ENCODE data around the gene HORMAD2.

Gene HORMAD2

DNA sequence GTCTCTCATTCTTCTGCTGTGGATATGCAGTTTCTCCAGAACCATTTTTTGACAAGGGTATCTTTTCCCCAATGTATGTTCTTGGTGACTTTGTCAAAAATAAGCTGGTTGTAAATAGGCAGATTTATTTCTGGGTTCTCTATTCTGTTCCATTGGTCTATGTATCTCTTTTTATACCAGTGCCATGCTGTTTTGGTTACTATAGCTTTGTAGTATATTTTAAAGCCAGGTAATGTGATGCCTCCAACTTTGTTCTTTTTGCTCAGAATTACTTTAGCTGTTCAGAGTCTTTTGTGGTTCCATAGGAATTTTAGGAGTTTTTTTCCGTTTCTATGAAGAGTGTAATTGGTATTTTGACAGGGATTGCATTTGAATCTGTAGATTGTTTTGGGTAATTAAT, 12.4 kb downstream of the HORMAD2 start (continued):
- TF ChIP-seq, protein P1, sequence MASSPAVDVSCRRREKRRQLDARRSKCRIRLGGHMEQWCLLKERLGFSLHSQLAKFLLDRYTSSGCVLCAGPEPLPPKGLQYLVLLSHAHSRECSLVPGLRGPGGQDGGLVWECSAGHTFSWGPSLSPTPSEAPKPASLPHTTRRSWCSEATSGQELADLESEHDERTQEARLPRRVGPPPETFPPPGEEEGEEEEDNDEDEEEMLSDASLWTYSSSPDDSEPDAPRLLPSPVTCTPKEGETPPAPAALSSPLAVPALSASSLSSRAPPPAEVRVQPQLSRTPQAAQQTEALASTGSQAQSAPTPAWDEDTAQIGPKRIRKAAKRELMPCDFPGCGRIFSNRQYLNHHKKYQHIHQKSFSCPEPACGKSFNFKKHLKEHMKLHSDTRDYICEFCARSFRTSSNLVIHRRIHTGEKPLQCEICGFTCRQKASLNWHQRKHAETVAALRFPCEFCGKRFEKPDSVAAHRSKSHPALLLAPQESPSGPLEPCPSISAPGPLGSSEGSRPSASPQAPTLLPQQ (tag by site-specific recombination; IDR thresholded peaks at IDR 0.05), result no peak
- TF ChIP-seq ZNF433 (tag by site-specific recombination; IDR thresholded peaks at IDR 0.05; ENCODE audit: low read depth) (no peak), ZNF830 (tag by site-specific recombination; IDR thresholded peaks at IDR 0.05; ENCODE audit: low read depth) (no peak), ZNF670 (tag by site-specific recombination; IDR thresholded peaks at IDR 0.05; ENCODE audit: low read depth) (no peak), ZNF843 (tag by site-specific recombination; IDR thresholded peaks at IDR 0.05) (no peak), ZNF223 (tag by site-specific recombination; IDR thresholded peaks at IDR 0.05) (no peak), ZSCAN30 (tag by site-specific recombination; IDR thresholded peaks at IDR 0.05) (no peak), ZNF549 (tag by site-specific recombination; IDR thresholded peaks at IDR 0.05) (no peak), ZSCAN23 (tag by site-specific recombination; IDR thresholded peaks at IDR 0.05) (no peak), ZNF791 (tag by site-specific recombination; IDR thresholded peaks at IDR 0.05) (no peak)
- TF ChIP-seq, protein P2, sequence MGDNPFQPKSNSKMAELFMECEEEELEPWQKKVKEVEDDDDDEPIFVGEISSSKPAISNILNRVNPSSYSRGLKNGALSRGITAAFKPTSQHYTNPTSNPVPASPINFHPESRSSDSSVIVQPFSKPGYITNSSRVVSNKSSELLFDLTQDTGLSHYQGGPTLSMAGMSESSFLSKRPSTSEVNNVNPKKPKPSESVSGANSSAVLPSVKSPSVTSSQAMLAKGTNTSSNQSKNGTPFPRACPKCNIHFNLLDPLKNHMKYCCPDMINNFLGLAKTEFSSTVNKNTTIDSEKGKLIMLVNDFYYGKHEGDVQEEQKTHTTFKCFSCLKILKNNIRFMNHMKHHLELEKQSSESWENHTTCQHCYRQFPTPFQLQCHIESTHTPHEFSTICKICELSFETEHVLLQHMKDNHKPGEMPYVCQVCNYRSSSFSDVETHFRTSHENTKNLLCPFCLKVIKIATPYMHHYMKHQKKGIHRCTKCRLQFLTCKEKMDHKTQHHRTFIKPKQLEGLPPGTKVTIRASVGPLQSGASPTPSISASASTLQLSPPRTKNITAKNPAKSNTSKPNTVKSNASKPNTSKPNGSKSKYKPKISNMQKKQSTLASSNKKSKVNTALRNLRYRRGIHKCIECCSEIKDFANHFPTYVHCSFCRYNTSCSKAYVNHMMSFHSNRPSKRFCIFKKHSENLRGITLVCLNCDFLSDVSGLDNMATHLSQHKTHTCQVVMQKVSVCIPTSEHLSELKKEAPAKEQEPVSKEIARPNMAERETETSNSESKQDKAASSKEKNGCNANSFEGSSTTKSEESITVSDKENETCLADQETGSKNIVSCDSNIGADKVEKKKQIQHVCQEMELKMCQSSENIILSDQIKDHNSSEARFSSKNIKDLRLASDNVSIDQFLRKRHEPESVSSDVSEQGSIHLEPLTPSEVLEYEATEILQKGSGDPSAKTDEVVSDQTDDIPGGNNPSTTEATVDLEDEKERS (tag by site-specific recombination; IDR thresholded peaks at IDR 0.05), result peak; percentile 90

DNA sequence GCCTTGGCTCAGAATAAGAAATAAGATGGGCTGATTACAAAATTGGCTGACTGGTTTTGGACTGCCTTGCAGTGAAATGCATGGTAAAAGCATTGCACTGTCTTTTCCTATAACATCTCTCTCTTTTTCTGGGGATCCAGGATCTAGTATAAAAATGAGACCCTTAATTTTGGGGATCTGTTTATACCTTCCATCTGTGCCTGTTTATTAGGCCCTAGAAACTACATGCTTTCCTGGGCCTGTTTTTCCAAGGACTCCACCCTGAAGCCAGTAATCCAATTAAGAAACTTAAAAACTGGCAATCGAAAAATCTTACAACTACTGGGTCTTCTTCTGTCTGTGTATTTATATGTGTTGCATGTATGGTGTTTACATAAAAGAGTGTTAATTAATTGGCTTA, 14.5 kb downstream of the HORMAD2 start:
- POLR2A ChIA-PET, result no interaction called here
- H3K4me1 ChIP-seq (ENCODE audit: control insufficient read depth, insufficient read depth, low read length), result no peaks in the 10 kb centered on the region
- TF ChIP-seq ZSCAN23 (tag by site-specific recombination; IDR thresholded peaks at IDR 0.05), result no peak
- no peak for TF ChIP-seq ZNF223 (tag by site-specific recombination; IDR thresholded peaks at IDR 0.05)
- TF ChIP-seq SETDB1 (IDR thresholded peaks at IDR 0.05; ENCODE audit: insufficient read length, low read length), result peak; percentile 99
- TF ChIP-seq MZF1 (tag by site-specific recombination; IDR thresholded peaks at IDR 0.05; ENCODE audit: borderline replicate concordance), result 0 out of 2 replicates have a peak, but pooled peaks have one; percentile 35
- peak; percentile 48; the same call in 1 of the 2 replicates for TF ChIP-seq TRIM28 (IDR thresholded peaks at IDR 0.05; ENCODE audit: borderline replicate concordance, low read length)
- H3K36me3 ChIP-seq (ENCODE audit: control insufficient read depth in 2 of 2, insufficient read depth in 1 of 2, low read length in 2 of 2), result no peaks in the 10 kb centered on the region
- H3K27ac ChIP-seq (ENCODE audit: extremely low read depth, low read depth, low read length), result no peak overlapping the region
- CTCF ChIA-PET, result no interaction called here
- no peaks in the 10 kb centered on the region for H3K9me3 ChIP-seq (ENCODE audit: control insufficient read depth, insufficient read depth, low read depth, low read length)
- no peak overlapping the region for H3K4me3 ChIP-seq (ENCODE audit: low read depth, low read length)

DNA sequence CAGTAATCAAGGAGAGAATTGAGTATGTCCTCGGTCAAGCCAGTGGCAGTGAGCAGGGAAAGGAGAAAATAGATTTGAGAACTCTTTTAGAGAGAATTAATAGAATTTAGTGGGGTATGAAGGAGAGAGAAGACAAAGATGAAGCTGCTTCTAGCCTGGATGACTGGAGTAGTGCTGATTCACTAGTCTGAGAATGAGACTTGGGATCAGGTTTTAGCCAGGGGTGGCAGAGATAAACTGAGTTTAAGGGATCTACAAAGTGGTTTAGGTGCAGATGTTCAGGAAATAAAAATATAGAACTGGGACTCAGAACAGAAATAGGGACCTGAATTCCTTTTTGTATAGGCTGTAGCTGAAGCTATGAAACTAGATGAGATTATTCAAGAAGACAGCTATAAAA, 17.6 kb downstream of the HORMAD2 start:
- Histone ChIP-seq H3K4me1 (ENCODE audit: control insufficient read depth, insufficient read depth, low read length) (no peaks in the 10 kb centered on the region), H3K36me3 (ENCODE audit: control insufficient read depth in 2 of 2, insufficient read depth in 1 of 2, low read length in 2 of 2) (no peaks in the 10 kb centered on the region), H3K9me3 (ENCODE audit: control insufficient read depth, insufficient read depth, low read depth, low read length) (no peaks in the 10 kb centered on the region), H3K4me3 (ENCODE audit: low read depth, low read length) (no peak overlapping the region), H3K27ac (ENCODE audit: extremely low read depth, low read depth, low read length) (no peak overlapping the region)
- ChIA-PET CTCF (interaction anchor here (0.6 to 3.9 kb wide), 6 partner anchors 9 to 502 kb away, joined by 3 to 19 read pairs (median 7); no protein-coding TSS in a partner anchor), POLR2A (no interaction called here)
- TF ChIP-seq, protein P3, sequence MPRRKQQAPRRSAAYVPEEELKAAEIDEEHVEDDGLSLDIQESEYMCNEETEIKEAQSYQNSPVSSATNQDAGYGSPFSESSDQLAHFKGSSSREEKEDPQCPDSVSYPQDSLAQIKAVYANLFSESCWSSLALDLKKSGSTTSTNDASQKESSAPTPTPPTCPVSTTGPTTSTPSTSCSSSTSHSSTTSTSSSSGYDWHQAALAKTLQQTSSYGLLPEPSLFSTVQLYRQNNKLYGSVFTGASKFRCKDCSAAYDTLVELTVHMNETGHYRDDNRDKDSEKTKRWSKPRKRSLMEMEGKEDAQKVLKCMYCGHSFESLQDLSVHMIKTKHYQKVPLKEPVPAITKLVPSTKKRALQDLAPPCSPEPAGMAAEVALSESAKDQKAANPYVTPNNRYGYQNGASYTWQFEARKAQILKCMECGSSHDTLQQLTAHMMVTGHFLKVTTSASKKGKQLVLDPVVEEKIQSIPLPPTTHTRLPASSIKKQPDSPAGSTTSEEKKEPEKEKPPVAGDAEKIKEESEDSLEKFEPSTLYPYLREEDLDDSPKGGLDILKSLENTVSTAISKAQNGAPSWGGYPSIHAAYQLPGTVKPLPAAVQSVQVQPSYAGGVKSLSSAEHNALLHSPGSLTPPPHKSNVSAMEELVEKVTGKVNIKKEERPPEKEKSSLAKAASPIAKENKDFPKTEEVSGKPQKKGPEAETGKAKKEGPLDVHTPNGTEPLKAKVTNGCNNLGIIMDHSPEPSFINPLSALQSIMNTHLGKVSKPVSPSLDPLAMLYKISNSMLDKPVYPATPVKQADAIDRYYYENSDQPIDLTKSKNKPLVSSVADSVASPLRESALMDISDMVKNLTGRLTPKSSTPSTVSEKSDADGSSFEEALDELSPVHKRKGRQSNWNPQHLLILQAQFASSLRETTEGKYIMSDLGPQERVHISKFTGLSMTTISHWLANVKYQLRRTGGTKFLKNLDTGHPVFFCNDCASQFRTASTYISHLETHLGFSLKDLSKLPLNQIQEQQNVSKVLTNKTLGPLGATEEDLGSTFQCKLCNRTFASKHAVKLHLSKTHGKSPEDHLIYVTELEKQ (tag by site-specific recombination; IDR thresholded peaks at IDR 0.05; ENCODE audit: borderline replicate concordance), result no peak
- TF ChIP-seq, protein P4, sequence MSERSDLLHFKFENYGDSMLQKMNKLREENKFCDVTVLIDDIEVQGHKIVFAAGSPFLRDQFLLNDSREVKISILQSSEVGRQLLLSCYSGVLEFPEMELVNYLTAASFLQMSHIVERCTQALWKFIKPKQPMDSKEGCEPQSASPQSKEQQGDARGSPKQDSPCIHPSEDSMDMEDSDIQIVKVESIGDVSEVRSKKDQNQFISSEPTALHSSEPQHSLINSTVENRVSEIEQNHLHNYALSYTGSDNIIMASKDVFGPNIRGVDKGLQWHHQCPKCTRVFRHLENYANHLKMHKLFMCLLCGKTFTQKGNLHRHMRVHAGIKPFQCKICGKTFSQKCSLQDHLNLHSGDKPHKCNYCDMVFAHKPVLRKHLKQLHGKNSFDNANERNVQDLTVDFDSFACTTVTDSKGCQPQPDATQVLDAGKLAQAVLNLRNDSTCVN (tag by site-specific recombination; optimal IDR thresholded peaks at IDR 0.05), result no peak
- TF ChIP-seq GLIS1 (tag by site-specific recombination; IDR thresholded peaks at IDR 0.05), result no peak
- TF ChIP-seq ZNF202 (tag by site-specific recombination; IDR thresholded peaks at IDR 0.05; ENCODE audit: borderline replicate concordance), result no peak
- TF ChIP-seq ZNF600 (tag by site-specific recombination; IDR thresholded peaks at IDR 0.05), result no peak
- TF ChIP-seq, protein P5, sequence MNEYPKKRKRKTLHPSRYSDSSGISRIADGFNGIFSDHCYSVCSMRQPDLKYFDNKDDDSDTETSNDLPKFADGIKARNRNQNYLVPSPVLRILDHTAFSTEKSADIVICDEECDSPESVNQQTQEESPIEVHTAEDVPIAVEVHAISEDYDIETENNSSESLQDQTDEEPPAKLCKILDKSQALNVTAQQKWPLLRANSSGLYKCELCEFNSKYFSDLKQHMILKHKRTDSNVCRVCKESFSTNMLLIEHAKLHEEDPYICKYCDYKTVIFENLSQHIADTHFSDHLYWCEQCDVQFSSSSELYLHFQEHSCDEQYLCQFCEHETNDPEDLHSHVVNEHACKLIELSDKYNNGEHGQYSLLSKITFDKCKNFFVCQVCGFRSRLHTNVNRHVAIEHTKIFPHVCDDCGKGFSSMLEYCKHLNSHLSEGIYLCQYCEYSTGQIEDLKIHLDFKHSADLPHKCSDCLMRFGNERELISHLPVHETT (tag by site-specific recombination; IDR thresholded peaks at IDR 0.05), result no peak
- no peak for TF ChIP-seq ZNF184 (tag by site-specific recombination; IDR thresholded peaks at IDR 0.05)
- TF ChIP-seq ZNF701 (tag by site-specific recombination; IDR thresholded peaks at IDR 0.05), result no peak
- TF ChIP-seq HOXC10 (CRISPR knock-in tag; IDR thresholded peaks at IDR 0.05), result no peak
- TF ChIP-seq ZNF146 (tag by site-specific recombination; IDR thresholded peaks at IDR 0.05), result no peak
